ENCODE measurements around the gene POLL. TPM values are rescaled to one million over a fixed set of nuclear protein-coding genes. Genes with fewer than 3 reads are reported as not detected.

Gene POLL
- total RNA-seq, 4 donors from 2014 or later: 10.8 to 22.0 (median 16.1) TPM

GRCh38 chr10:101611096-101611905, 23.2 kb upstream of the POLL start:
- DNase-seq (ENCODE audit: low spot score) (no peak), ATAC-seq (ENCODE audit: low FRiP score) (no peak)
- TF ChIP-seq CTCF (IDR thresholded peaks at IDR 0.05): no peak

- no peak for DNase-seq (ENCODE audit: low spot score)
- no peak for TF ChIP-seq CTCF (IDR thresholded peaks at IDR 0.05)
- ATAC-seq (ENCODE audit: low FRiP score): no peak
These were observed 21.4 kb upstream of the POLL start for GRCh38 chr10:101609481-101609880.

- DNase-seq (ENCODE audit: low spot score) (no peak), ATAC-seq (ENCODE audit: low FRiP score) (no peak)
- no peak for TF ChIP-seq CTCF (IDR thresholded peaks at IDR 0.05)
These were observed 19.1 kb upstream of the POLL start for GRCh38 chr10:101607124-101607523.

GRCh38 chr10:101602761-101603398, 14.8 kb upstream of the POLL start:
- ATAC-seq (ENCODE audit: low FRiP score): peak; percentile 67
- DNase-seq (ENCODE audit: low spot score): peak; percentile 30
- no peak for TF ChIP-seq CTCF (IDR thresholded peaks at IDR 0.05)

- no peak for TF ChIP-seq CTCF (IDR thresholded peaks at IDR 0.05)
- DNase-seq (ENCODE audit: low spot score) (no peak), ATAC-seq (ENCODE audit: low FRiP score) (no peak)
These were observed 13.5 kb upstream of the POLL start for GRCh38 chr10:101601541-101601940.

GRCh38 chr10:101597091-101597900, 9.2 kb upstream of the POLL start:
- DNase-seq (ENCODE audit: low spot score) (no peak), ATAC-seq (ENCODE audit: low FRiP score) (no peak)
- no peak for TF ChIP-seq CTCF (IDR thresholded peaks at IDR 0.05)
